Right lobe of liver (tissue), 6 donors: ENCODE results near the gene NME3. TPM values are rescaled to one million over a fixed set of nuclear protein-coding genes. Genes with fewer than 3 reads are reported as not detected.

Experiments
- ATAC-seq, 4 donors: fragments of 200-7000 bp; cut with Tn5 transposase; one replicate each; pipeline ENCODE4 v1.9.1; 2020; ENCODE audit warnings: mild to moderate bottlenecking in 4 of 4, moderate library complexity in 4 of 4
- DNase-seq, 3 donors: peaks; one replicate each; pipeline ENCODE4 v3.0.0-alpha.2; 2020
- H3K27ac ChIP-seq, 3 donors: fragments of 200-600 bp; one replicate each; pipeline ENCODE4 v1.8.0; 2022
- H3K27me3 ChIP-seq, 2 donors: fragments of 200-600 bp; one replicate each; pipeline ENCODE4 v1.8.0; 2022
- H3K36me3 ChIP-seq, 4 donors: fragments of 200-600 bp; sonication (generic) in 1 of 4; one replicate each; pipeline versions ENCODE4 v1.5.1 to v1.8.0; 2017 to 2022; ENCODE audit warnings: control low read depth in 1 of 4
- H3K4me1 ChIP-seq, 4 donors: fragments of 200-600 bp; sonication (generic) in 1 of 4; one replicate each; pipeline versions ENCODE4 v1.5.1 to v1.8.0; 2017 to 2022; ENCODE audit warnings: control low read depth in 1 of 4
- H3K4me3 ChIP-seq, 3 donors: fragments of 200-600 bp; one replicate each; pipeline ENCODE4 v1.8.0; 2022
- H3K9me3 ChIP-seq, 4 donors: fragments of 200-600 bp; sonication (generic) in 1 of 4; one replicate each; pipeline versions ENCODE4 v1.5.1 to v1.8.0; 2017 to 2022; ENCODE audit warnings: control low read depth in 1 of 4
- CTCF ChIP-seq, 4 donors: fragments of 200-600 bp in 3 of 4; fragments of 450-650 bp in 1 of 4; IDR thresholded peaks; one replicate each; pipeline versions ENCODE4 v1.5.1 to v1.8.0; 2016 to 2022; ENCODE audit warnings: antibody characterized with exemption in 4 of 4, mild to moderate bottlenecking in 2 of 4
- POLR2A ChIP-seq: fragments of 450-650 bp; IDR thresholded peaks from one replicate; pipeline ENCODE4 v1.6.1; 2017; ENCODE audit warnings: antibody characterized with exemption, mild to moderate bottlenecking
- WGBS: methylation state at CpG from one replicate; pipeline ENCODE4 v1.1.6; 2018; ENCODE audit warnings: low coverage, low lambda C conversion rate; ENCODE audit not compliant: insufficient coverage; ENCODE audit errors: missing lambda C conversion rate; 5-methylcytosine and 5-hydroxymethylcytosine counted together
- intact Hi-C, 2 donors: fragments of 100-400 bp; cut with DNase I; formaldehyde crosslinking; loops; one replicate each; pipeline versions ENCODE4 v1.11.2 to v1.14.1; 2022
- total RNA-seq, 6 experiments: library from RNA; depleted of rRNA in 2 of 6; stranded (reverse); fragments of >200 nt in 2 of 6; fragmentation: NEBNext Ultra II Directional in 3 of 6; extraction: Animal tissue kit (Norgen Biotek cat#: 25700) in 3 of 6; gene quantifications; one replicate each; pipeline versions ENCODE4 v1.1.0 to v1.2.4, GENCODE V29; 2016 to 2023
- donor health status: DM: no; HTN: yes; CAD: no.
- donor health status: DM: no; HTN: no; CAD: no.
- donor health status: DM: no; HTN: no; CAD: no.
- donor health status: DM: no; HTN: yes; CAD: no.
- donor health status: DM: no; HTN: yes; CAD: no.

NME3 gene
- total RNA-seq, 6 experiments from 2014 or later: 17.9 to 36.1 (median 23.2) TPM

- H3K27me3 ChIP-seq: no peaks in the 10 kb centered on the region
- WGBS: 73% methylated on average over 2 of the region's 28 CpGs
- no peak overlapping the region for H3K4me3 ChIP-seq
- ATAC-seq: no peak
- TF ChIP-seq CTCF (IDR thresholded peaks at IDR 0.05): no peak
- intact Hi-C loops: loop anchor here in 1 of 2 donors (5.0 kb wide), 1 partner anchor 46 kb away; no protein-coding TSS in a partner anchor
- no peaks in the 10 kb centered on the region for H3K9me3 ChIP-seq
- no peak overlapping the region for H3K27ac ChIP-seq
- peaks cover 0 to 22% (median 4%) of the 10 kb centered on the region in 4 donors for H3K36me3 ChIP-seq
- peak in 2 of 3 donors; percentile 49 to 56 for DNase-seq
- H3K4me1 ChIP-seq: peaks cover 0 to 33% (median 14%) of the 10 kb centered on the region in 4 donors
Observed at GRCh38 chr16:1775846-1776671, 4.7 kb upstream of the NME3 start.

DNA sequence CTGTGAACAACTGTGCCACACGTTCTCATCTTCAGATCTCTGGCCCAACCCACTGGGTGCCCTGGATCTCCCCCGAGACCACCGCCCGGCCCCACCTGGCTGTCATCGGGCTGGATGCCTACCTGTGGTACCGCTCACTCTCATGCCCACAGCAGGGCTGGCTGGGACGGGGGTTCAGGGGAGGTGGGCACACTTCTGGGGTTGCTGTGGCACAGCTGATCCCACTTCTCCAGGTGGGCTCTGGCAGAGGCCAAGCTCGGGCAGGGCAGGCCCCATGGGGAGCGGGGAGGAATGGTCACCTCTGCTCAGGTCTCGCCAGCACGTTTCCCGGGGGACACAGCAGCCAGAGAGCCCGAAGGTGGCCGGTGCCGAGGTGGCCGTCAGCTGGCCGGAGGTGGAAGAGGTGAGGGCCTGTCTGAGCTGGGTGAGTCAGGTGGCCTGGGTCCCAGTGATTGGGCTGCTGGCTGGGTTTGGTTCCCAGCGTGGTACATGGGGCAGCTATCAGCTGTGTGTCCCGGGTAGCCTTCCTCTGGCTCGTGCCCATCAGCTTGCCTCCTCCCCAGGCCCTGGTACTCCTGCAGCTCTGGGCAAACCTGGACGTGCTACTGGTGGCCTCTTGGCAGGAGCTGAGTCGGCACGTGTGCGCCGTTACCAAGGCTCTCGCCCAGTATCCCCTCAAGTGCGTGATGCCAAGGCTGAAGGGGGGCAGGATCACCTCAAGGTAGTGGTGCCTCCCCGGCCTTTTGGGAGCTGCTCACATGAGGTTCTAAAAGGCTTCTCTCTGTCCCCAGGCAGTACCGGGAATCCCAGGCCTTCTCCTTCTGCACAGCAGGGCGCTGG lies 3.9 kb upstream of the NME3 start:
- WGBS: 64% methylated on average over 4 of the region's 30 CpGs
- H3K9me3 ChIP-seq: no peaks in the 10 kb centered on the region
- ATAC-seq (no peak), DNase-seq (peak in 2 of 3 donors; percentile 52 to 54)
- no peak overlapping the region for H3K4me3 ChIP-seq
- H3K27ac ChIP-seq: no peak overlapping the region
- peaks cover 0 to 22% (median 3%) of the 10 kb centered on the region in 4 donors for H3K36me3 ChIP-seq
- TF ChIP-seq POLR2A (no peak), CTCF (IDR thresholded peaks at IDR 0.05) (no peak)
- intact Hi-C loops: loop anchor here in 1 of 2 donors (5.0 kb wide), 1 partner anchor 47 kb away; no protein-coding TSS in a partner anchor
- H3K4me1 ChIP-seq: peaks cover 0 to 26% (median 12%) of the 10 kb centered on the region in 4 donors
- H3K27me3 ChIP-seq: no peaks in the 10 kb centered on the region

- no peak overlapping the region for H3K27ac ChIP-seq
- peaks cover 0 to 22% (median 2%) of the 10 kb centered on the region in 4 donors for H3K36me3 ChIP-seq
- H3K4me1 ChIP-seq: peaks cover 0 to 22% (median 8%) of the 10 kb centered on the region in 4 donors
- ATAC-seq (no peak), DNase-seq (peak in 2 of 3 donors; percentile 47 to 51)
- intact Hi-C loops: no loop called here
- no CpG with 5 or more reads among the region's 7 CpGs for WGBS
- peak overlapping the region; percentile 94 to 100 (median 98) for H3K4me3 ChIP-seq
- no peaks in the 10 kb centered on the region for H3K9me3 ChIP-seq
- no peaks in the 10 kb centered on the region for H3K27me3 ChIP-seq
- TF ChIP-seq CTCF (IDR thresholded peaks at IDR 0.05) (no peak), POLR2A (no peak)
Observed at GRCh38 chr16:1774448-1774780, 3.1 kb upstream of the NME3 start.

GRCh38 chr16:1773703-1774447 lies 2.5 kb upstream of the NME3 start:
- Histone ChIP-seq H3K4me1 (peaks cover 0 to 22% (median 6%) of the 10 kb centered on the region in 4 donors), H3K27ac (peak overlapping the region; percentile 81 to 93 (median 84)), H3K9me3 (no peaks in the 10 kb centered on the region), H3K27me3 (no peaks in the 10 kb centered on the region), H3K4me3 (peak overlapping the region; percentile 94 to 100 (median 98)), H3K36me3 (peaks cover 0 to 22% (median 2%) of the 10 kb centered on the region in 4 donors)
- DNase-seq (peak in 2 of 3 donors; percentile 55 to 77), ATAC-seq (peak in 1 of 4 donors; percentile 3)
- no peak for TF ChIP-seq POLR2A
- peak in 1 of 4 donors; percentile 3 for TF ChIP-seq CTCF (IDR thresholded peaks at IDR 0.05)
- intact Hi-C loops: no loop called here
- WGBS: 0% methylated on average over 2 of the region's 45 CpGs
